ENCODE measurements around the gene CES2. TPM values are rescaled to one million over a fixed set of nuclear protein-coding genes. Genes with fewer than 3 reads are reported as not detected.
"Not testable (repeated sequence)": the region's sequence is repeated elsewhere in the genome, so short reads cannot be mapped to it uniquely, and the experiment has no call there.

CES2 gene
- total RNA-seq, 1 experiment from 2014 or later = 35.4 TPM

DNA sequence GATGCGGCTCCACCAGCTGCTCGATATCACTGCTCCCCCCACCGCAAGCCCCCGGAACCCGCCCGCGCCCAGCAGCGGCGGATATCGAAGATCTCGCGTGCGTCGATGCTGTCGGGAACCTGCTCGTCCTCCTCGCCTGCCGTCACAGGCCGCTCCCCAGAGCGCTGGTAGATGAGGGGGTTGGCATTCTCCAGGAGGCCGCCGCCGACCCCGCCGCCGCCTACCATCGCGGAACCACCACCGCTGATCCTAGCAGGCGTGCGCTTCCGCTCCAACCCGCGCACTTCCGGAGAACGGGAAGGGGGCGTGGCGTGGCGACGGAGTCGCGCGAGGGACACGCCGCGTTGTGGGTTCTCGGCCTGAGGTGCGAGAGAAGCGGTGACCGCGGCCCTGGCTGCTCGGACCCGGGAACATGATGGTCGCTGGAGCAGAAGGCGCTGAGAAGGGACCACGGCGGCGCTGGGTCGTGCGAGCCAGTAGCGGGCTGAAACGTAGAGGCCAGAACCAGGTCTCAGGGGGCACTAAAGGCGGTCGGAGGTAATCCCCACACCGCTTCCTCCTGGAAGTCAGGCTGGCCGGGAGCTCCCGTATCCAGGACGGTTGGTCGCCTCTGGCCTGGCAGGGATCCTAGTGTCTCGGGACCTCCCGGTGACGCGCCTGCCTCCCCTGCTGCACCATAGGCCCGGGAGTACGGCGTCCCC, 1.0 kb upstream of the CES2 start, which contains the start of gene CIAO2B (continued):
- no peak for TF ChIP-seq EGR1 (IDR thresholded peaks at IDR 0.05; ENCODE audit: low read depth)
- no peak for TF ChIP-seq TCF7L2 (IDR thresholded peaks at IDR 0.05; ENCODE audit: borderline replicate concordance, extremely low read depth, insufficient read depth, insufficient read length)
- TF ChIP-seq JUND (IDR thresholded peaks at IDR 0.05) = no peak

DNA sequence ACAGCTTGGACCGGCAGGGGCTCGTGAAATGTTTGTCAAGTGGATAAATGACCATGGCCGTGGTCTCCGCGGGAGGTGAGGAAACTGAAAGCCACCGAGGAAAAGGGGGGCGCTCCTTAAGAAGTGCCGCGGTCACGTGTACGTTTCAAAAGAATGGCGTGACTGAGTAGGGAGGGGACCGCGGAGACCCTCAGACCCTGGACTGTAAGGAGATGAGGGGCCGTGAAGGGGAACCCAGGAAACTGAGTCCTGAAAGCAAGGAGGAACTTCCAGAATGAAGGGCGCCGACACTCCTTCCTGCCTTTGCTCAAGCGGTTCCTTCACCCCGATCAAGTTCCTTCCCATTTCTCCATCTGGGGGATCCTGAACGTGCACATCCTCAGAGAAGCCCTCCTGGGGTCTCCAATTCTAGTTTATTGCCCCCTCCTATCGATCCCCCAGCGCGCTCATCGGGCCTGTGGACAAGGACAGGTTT, 440 bp upstream of the CES2 start:
- H2AFZ ChIP-seq (ENCODE audit: low read depth, low read length, poor library complexity, severe bottlenecking); RAD21 ChIA-PET (ENCODE audit: low non-redundant PET in 1 of 2, low total read pairs in 2 of 2, uncharacterized antibody in 2 of 2, unreplicated experiment in 2 of 2); DNase-seq (ENCODE audit: low read depth, low spot score); POLR2A ChIA-PET; H4K20me1 ChIP-seq (ENCODE audit: insufficient read depth); intact Hi-C loops (cut with micrococcal nuclease); BruUV-seq (replicated peaks); CTCF ChIA-PET; H3K9me3 ChIP-seq (ENCODE audit: control insufficient read depth in 1 of 2, insufficient read depth in 1 of 2, low read depth in 1 of 2, low read length in 2 of 2); H3K27me3 ChIP-seq (ENCODE audit: insufficient read depth, low read length); H3K9me2 ChIP-seq (ENCODE audit: insufficient read depth): not testable (repeated sequence)
- peaks cover 62% of the 10 kb centered on the region for H3K79me2 ChIP-seq (ENCODE audit: insufficient read depth, low read length)
- H3K36me3 ChIP-seq (ENCODE audit: control insufficient read depth in 1 of 2, insufficient read depth in 2 of 2, low read length in 2 of 2) = peaks cover 8 to 27% of the 10 kb centered on the region in 2 experiments; a peak in 2 of 4 replicates
- H3K27ac ChIP-seq (ENCODE audit: low read depth, low read length) = peak overlapping the region; percentile 95
- H3K9ac ChIP-seq (ENCODE audit: low read length) = peak overlapping the region; percentile 98
- H3K4me2 ChIP-seq (ENCODE audit: low read length) = peak overlapping the region; percentile 97
- 0 out of 2 replicates have a peak, but pooled peaks have one; percentile 0 for ATAC-seq
- peak overlapping the region; percentile 99 for H3K4me3 ChIP-seq (replicated peaks in 1 of 2; ENCODE audit: low read depth in 1 of 2, low read length in 2 of 2)
- H3K4me1 ChIP-seq (ENCODE audit: control insufficient read depth in 1 of 2, insufficient read depth in 2 of 2, low read length in 2 of 2) = peaks cover 0 to 26% of the 10 kb centered on the region in 2 experiments; a peak in 3 of 4 replicates

DNA sequence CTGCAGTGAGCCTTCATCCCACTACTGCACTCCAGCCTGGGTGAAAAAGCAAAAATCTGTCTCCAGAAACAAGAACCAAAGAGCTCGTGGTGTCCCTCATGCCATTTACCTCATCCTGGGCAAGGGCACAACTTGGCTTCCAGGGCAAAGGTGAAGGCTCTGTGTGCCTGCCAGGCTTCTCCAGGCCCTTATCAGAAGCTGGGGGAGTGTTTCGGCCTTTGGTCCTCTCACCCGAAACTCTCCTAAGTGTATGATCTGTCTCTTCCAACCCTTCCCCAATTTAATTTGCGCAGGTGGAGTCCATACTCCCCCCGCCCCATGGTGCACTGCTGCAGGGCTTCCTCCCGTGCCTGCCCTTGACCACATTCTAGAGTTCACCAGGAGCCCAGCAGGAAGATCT, 1.1 kb downstream of the CES2 start:
- ChIA-PET RAD21 (ENCODE audit: low non-redundant PET in 1 of 2, low total read pairs in 2 of 2, uncharacterized antibody in 2 of 2, unreplicated experiment in 2 of 2) (no interaction called here), POLR2A (no interaction called here), CTCF (no interaction called here)
- peaks cover 24 to 37% of the 10 kb centered on the region in 2 experiments; a peak in 3 of 4 replicates for H3K36me3 ChIP-seq (ENCODE audit: control insufficient read depth in 1 of 2, insufficient read depth in 2 of 2, low read length in 2 of 2)
- no peaks in the 10 kb centered on the region for H3K9me2 ChIP-seq (ENCODE audit: insufficient read depth)
- H3K79me2 ChIP-seq (ENCODE audit: insufficient read depth, low read length) = peaks cover 62% of the 10 kb centered on the region
- no peak overlapping the region for H3K27ac ChIP-seq (ENCODE audit: low read depth, low read length)
- no peak overlapping the region for H2AFZ ChIP-seq (ENCODE audit: low read depth, low read length, poor library complexity, severe bottlenecking)
- DNase-seq (ENCODE audit: low read depth, low spot score) (no peak), ATAC-seq (no peak)
- no peaks in the 10 kb centered on the region for H3K27me3 ChIP-seq (ENCODE audit: insufficient read depth, low read length)
- H3K9ac ChIP-seq (ENCODE audit: low read length) = no peak overlapping the region
- BruUV-seq (replicated peaks) = no TSS peak
- no peak overlapping the region for H3K4me3 ChIP-seq (replicated peaks in 1 of 2; ENCODE audit: low read depth in 1 of 2, low read length in 2 of 2)
- TF ChIP-seq RAD21 (IDR thresholded peaks at IDR 0.05; ENCODE audit: low read depth) = no peak
- TF ChIP-seq FOSL1 (IDR thresholded peaks at IDR 0.05; ENCODE audit: low read depth) = no peak
- no peak for TF ChIP-seq EZH2 (IDR thresholded peaks at IDR 0.05)
- TF ChIP-seq, protein P1, sequence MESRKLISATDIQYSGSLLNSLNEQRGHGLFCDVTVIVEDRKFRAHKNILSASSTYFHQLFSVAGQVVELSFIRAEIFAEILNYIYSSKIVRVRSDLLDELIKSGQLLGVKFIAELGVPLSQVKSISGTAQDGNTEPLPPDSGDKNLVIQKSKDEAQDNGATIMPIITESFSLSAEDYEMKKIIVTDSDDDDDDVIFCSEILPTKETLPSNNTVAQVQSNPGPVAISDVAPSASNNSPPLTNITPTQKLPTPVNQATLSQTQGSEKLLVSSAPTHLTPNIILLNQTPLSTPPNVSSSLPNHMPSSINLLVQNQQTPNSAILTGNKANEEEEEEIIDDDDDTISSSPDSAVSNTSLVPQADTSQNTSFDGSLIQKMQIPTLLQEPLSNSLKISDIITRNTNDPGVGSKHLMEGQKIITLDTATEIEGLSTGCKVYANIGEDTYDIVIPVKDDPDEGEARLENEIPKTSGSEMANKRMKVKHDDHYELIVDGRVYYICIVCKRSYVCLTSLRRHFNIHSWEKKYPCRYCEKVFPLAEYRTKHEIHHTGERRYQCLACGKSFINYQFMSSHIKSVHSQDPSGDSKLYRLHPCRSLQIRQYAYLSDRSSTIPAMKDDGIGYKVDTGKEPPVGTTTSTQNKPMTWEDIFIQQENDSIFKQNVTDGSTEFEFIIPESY (IDR thresholded peaks at IDR 0.05; ENCODE audit: extremely low read depth, insufficient replicate concordance, low read length) = no peak
- TF ChIP-seq CEBPB (IDR thresholded peaks at IDR 0.05; ENCODE audit: low read depth) = no peak
- TF ChIP-seq CBX3 (IDR thresholded peaks at IDR 0.05; ENCODE audit: low read depth) = no peak
- no peak for TF ChIP-seq EZH2phosphoT487 (IDR thresholded peaks at IDR 0.05; ENCODE audit: borderline replicate concordance)
- TF ChIP-seq ZNF274 (IDR thresholded peaks at IDR 0.05; ENCODE audit: low read depth, low read length) = no peak
- no peaks in the 10 kb centered on the region for H3K9me3 ChIP-seq (ENCODE audit: control insufficient read depth in 1 of 2, insufficient read depth in 1 of 2, low read depth in 1 of 2, low read length in 2 of 2)
- no peaks in the 10 kb centered on the region for H4K20me1 ChIP-seq (ENCODE audit: insufficient read depth)
- intact Hi-C loops (cut with micrococcal nuclease) = no loop called here
- peaks cover 0 to 26% of the 10 kb centered on the region in 2 experiments; a peak in 3 of 4 replicates for H3K4me1 ChIP-seq (ENCODE audit: control insufficient read depth in 1 of 2, insufficient read depth in 2 of 2, low read length in 2 of 2)
- H3K4me2 ChIP-seq (ENCODE audit: low read length) = no peak overlapping the region

All from HCT116 (cell line).